Endothelial cell of umbilical vein (primary cell): ENCODE measurements around the gene ZNF783. TPM values are rescaled to one million over a fixed set of nuclear protein-coding genes. Genes with fewer than 3 reads are reported as not detected.

Experiments used
- BruUV-seq: library from RNA; stranded (reverse); fragments of 400-500 nt; replicated peaks from 2 replicates; lab custom pipeline; 2021; lab: Mats Ljungman, UMichigan
- CTCF ChIA-PET: fragments of 300-600, 350-600 bp; sonication (Branson Sonifier 250); formaldehyde crosslinking; loops from one replicate; lab custom pipeline; 2021; ENCODE audit warnings: antibody characterized with exemption, inconsistent platforms; lab: Charles Lee
- POLR2A ChIA-PET: fragments of 300-600, 350-600 bp; sonication (Branson Sonifier 250); formaldehyde crosslinking; loops from one replicate; lab custom pipeline; 2021; ENCODE audit warnings: antibody characterized with exemption, inconsistent platforms; lab: Charles Lee
- DNase-seq: peaks from one replicate; pipeline ENCODE4 v3.0.0-alpha.2; 2011; ENCODE audit warnings: low read depth, low spot score
- FAIRE-seq: peaks from 2 replicates; lab custom pipeline; 2011; peaks lifted over from hg19 to GRCh38; lab: Jason Lieb, UNC
- H2AFZ ChIP-seq: 2 replicates; pipeline ENCODE4 v1.6.0; 2012; ENCODE audit warnings: low read depth, low read length, control low read depth, inconsistent platforms
- H3K27ac ChIP-seq: 2 replicates; pipeline ENCODE4 v1.5.1; 2011; ENCODE audit warnings: low read depth, mild to moderate bottlenecking, control low read depth, low read length, moderate library complexity; ENCODE audit not compliant: insufficient read depth
- H3K27me3 ChIP-seq, 2 experiments: 2 replicates each; pipeline versions ENCODE4 v1.6.0 to v1.6.1; 2011; ENCODE audit warnings: low read length in 2 of 2, mixed read lengths in 1 of 2; ENCODE audit not compliant: control insufficient read depth in 2 of 2, insufficient read depth in 2 of 2
- H3K36me3 ChIP-seq, 2 experiments: 2 replicates in 1 of 2; 3 replicates in 1 of 2; pipeline ENCODE4 v1.5.1; 2011; ENCODE audit warnings: low read length in 2 of 2, mild to moderate bottlenecking in 1 of 2, moderate library complexity in 1 of 2; ENCODE audit not compliant: control insufficient read depth in 2 of 2, insufficient read depth in 2 of 2; ENCODE audit errors: extremely low read depth in 1 of 2
- H3K4me1 ChIP-seq: 3 replicates; pipeline ENCODE4 v1.5.1; 2011; ENCODE audit warnings: mild to moderate bottlenecking, low read length; ENCODE audit not compliant: control insufficient read depth, insufficient read depth; ENCODE audit errors: extremely low read depth
- H3K4me2 ChIP-seq: 2 replicates; pipeline ENCODE4 v1.6.1; 2011; ENCODE audit warnings: low read length, control low read depth, mixed read lengths; ENCODE audit not compliant: insufficient read depth
- H3K4me3 ChIP-seq, 3 experiments: fragments of 200-600 bp in 1 of 3; sonication (generic), shearing (Covaris generic) in 1 of 3; replicated peaks in 1 of 3; 2 replicates each; pipeline ENCODE4 v1.5.1; 2011 to 2016; ENCODE audit warnings: control low read depth in 3 of 3, low read length in 3 of 3, mild to moderate bottlenecking in 2 of 3, inconsistent platforms in 1 of 3, low read depth in 1 of 3, moderate library complexity in 1 of 3; ENCODE audit not compliant: insufficient read depth in 1 of 3
- H3K79me2 ChIP-seq: 2 replicates; pipeline ENCODE4 v1.6.0; 2012; ENCODE audit warnings: low read length, inconsistent platforms; ENCODE audit not compliant: control insufficient read depth, insufficient read depth
- H3K9ac ChIP-seq: replicated peaks from 2 replicates; pipeline ENCODE3; 2011; ENCODE audit warnings: low read length, control low read depth; ENCODE audit not compliant: insufficient read depth; ENCODE audit errors: extremely low read depth
- H3K9me1 ChIP-seq: replicated peaks from 3 replicates; pipeline ENCODE4 v1.6.0; 2011; ENCODE audit warnings: mild to moderate bottlenecking, low read length; ENCODE audit not compliant: control insufficient read depth, insufficient read depth; ENCODE audit errors: extremely low read depth
- H3K9me3 ChIP-seq: replicated peaks from 2 replicates; pipeline ENCODE4 v1.5.1; 2012; ENCODE audit warnings: low read length, inconsistent platforms; ENCODE audit not compliant: control insufficient read depth, insufficient read depth
- H4K20me1 ChIP-seq: replicated peaks from 2 replicates; pipeline ENCODE3; 2011; ENCODE audit warnings: mild to moderate bottlenecking, low read length; ENCODE audit not compliant: control insufficient read depth, insufficient read depth; ENCODE audit errors: extremely low read depth
- CTCF ChIP-seq, 2 donors: IDR thresholded peaks; 1 replicate in 1 of 2; 2 replicates in 1 of 2; pipeline ENCODE4 v1.5.1; 2011; ENCODE audit warnings: low read length in 2 of 2, mild to moderate bottlenecking in 2 of 2, moderate library complexity in 2 of 2, control low read depth in 1 of 2, inconsistent platforms in 1 of 2, low read depth in 1 of 2; ENCODE audit not compliant: insufficient read depth in 1 of 2; ENCODE audit errors: extremely low read depth in 1 of 2
- EZH2 ChIP-seq: IDR thresholded peaks from 2 replicates; pipeline ENCODE4 v1.6.1; 2012; ENCODE audit warnings: borderline replicate concordance, low read depth, mild to moderate bottlenecking, moderate library complexity, low read length, inconsistent platforms; ENCODE audit not compliant: severe bottlenecking
- FOS ChIP-seq: IDR thresholded peaks from 2 replicates; pipeline ENCODE4 v1.6.1; 2011; ENCODE audit warnings: mild to moderate bottlenecking, low read length, moderate library complexity, borderline replicate concordance; ENCODE audit not compliant: insufficient read depth
- GATA2 ChIP-seq: IDR thresholded peaks from 2 replicates; pipeline ENCODE4 v1.7.0; 2011; ENCODE audit warnings: low read depth, mild to moderate bottlenecking, moderate library complexity, mixed read lengths, low read length; ENCODE audit not compliant: insufficient read length, insufficient read depth
- JUN ChIP-seq: IDR thresholded peaks from 2 replicates; pipeline ENCODE4 v1.6.1; 2011; ENCODE audit warnings: borderline replicate concordance, low read depth; ENCODE audit not compliant: insufficient read length, insufficient read depth
- MYC ChIP-seq: IDR thresholded peaks from one replicate; pipeline ENCODE4 v1.6.1; 2011; ENCODE audit warnings: mild to moderate bottlenecking, low read depth, low read length
- POLR2A ChIP-seq: IDR thresholded peaks from 2 replicates; pipeline ENCODE4 v1.6.1; 2012; ENCODE audit warnings: low read depth, mild to moderate bottlenecking, control low read depth, low read length
- POLR2AphosphoS5 ChIP-seq: IDR thresholded peaks from 2 replicates; pipeline ENCODE4 v1.6.1; 2012; ENCODE audit warnings: low read depth, mild to moderate bottlenecking, control low read depth, low read length, moderate library complexity; ENCODE audit not compliant: insufficient read depth
- dilution Hi-C: fragments of 300-500 bp; cut with MboI; formaldehyde crosslinking; loops from one replicate; pipeline ENCODE4 v1.15.0; 2019; ENCODE audit warnings: low sequenced_read_pairs; ENCODE audit not compliant: extremely low pct_ligation_motif_present
- intact Hi-C: fragments of 100-400 bp; cut with micrococcal nuclease; formaldehyde crosslinking; loops from one replicate; pipeline ENCODE4 v1.10.0; 2022
- polyA plus RNA-seq, 4 experiments: library from polyadenylated mRNA; depleted of rRNA in 3 of 4; stranded (reverse) in 3 of 4; unstranded in 1 of 4; fragments of >200 nt; gene quantifications; 2 replicates each; pipeline versions ENCODE4 v1.2.1 to v1.2.3, GENCODE V29; 2011 to 2012; ENCODE audit warnings: missing spikeins in 1 of 4
- total RNA-seq: library from RNA; stranded (reverse); gene quantifications from 2 replicates; pipeline ENCODE4 v1.2.3, GENCODE V29; 2021
- TF ChIP-seq, protein P1 (sequence below): IDR thresholded peaks from 2 replicates; pipeline ENCODE4 v1.6.1; 2011; ENCODE audit not compliant: insufficient read depth, insufficient read length

The ZNF783 gene
- total and polyA plus RNA-seq, 2 donors (not counting 3 experiments of a cell fraction or from before 2014, with no cell fraction given) = 7.3 to 9.8 TPM

DNA sequence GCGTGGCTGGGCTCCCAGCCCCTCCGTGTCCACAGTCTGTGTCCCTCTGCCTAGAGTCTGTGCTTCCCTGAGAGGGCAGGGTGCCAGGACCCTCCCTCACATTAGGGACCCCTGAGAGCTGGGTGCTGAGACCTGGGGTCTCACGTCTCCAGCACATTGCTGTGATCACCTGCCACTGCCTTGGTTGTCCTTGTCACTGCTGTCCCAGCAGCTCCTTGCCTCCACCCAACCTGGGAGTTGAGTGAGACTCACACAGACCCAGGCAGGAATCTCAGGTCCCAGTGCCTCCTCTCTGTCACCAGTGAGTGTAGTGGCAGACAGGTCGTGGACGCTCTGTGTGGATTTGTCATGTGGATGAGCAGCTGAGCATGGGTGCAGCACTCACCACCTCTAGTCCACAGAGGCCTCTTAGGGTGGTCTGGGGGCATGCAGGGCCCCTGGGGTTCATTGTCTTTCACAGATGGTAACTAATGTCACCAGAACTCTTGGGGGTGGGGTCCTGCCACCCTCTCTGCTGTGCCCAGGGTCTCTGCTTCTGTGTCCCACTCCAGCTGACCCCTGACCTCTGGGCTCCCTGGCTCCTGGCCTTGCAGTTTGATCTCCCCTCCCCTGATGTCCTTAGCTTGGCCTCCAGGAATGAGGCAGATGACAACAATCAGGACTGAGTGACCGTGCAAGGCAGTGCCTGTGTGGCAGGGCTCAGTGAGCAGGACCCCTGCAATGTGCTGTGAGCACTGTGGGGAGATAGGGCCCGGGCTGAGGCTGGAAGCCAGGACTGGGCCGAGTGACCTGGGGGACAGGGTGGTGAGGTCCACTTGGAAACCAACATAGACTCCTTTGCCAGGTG, 18.9 kb downstream of the ZNF783 start:
- dilution Hi-C loops = no loop called here
- H2AFZ ChIP-seq = no peak overlapping the region

More for the DNA sequence above, 18.9 kb downstream of the ZNF783 start:
- TF ChIP-seq GATA2 = no peak
- TF ChIP-seq JUN = no peak
- no peak for TF ChIP-seq MYC
- TF ChIP-seq EZH2 = no peak
- TF ChIP-seq, protein P1, sequence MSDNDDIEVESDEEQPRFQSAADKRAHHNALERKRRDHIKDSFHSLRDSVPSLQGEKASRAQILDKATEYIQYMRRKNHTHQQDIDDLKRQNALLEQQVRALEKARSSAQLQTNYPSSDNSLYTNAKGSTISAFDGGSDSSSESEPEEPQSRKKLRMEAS = no peak
- TF ChIP-seq FOS = no peak
- TF ChIP-seq POLR2AphosphoS5 = no peak
- no peak for TF ChIP-seq POLR2A
- TF ChIP-seq CTCF (IDR thresholded peaks at IDR 0.05; ENCODE audit: extremely low read depth in 1 of 2, insufficient read depth in 1 of 2, low read depth in 1 of 2, low read length in 2 of 2) = no peak
- H3K79me2 ChIP-seq = no peaks in the 10 kb centered on the region
- intact Hi-C loops = loop anchor here (10.0 kb wide), 1 partner anchor 344 kb away; no protein-coding TSS in a partner anchor
- DNase-seq (no peak), FAIRE-seq (no peak)
- H3K36me3 ChIP-seq = peaks cover 2 to 8% of the 10 kb centered on the region in 2 experiments
- no peaks in the 10 kb centered on the region for H4K20me1 ChIP-seq
- no peaks in the 10 kb centered on the region for H3K9me3 ChIP-seq
- no peak overlapping the region for H3K4me3 ChIP-seq
- no peaks in the 10 kb centered on the region for H3K9me1 ChIP-seq
- no peak overlapping the region for H3K4me2 ChIP-seq
- H3K9ac ChIP-seq = no peak overlapping the region
- H3K27ac ChIP-seq = no peak overlapping the region
- peaks cover 9% of the 10 kb centered on the region for H3K4me1 ChIP-seq
- CTCF ChIA-PET = no interaction called here
- no peaks in the 10 kb centered on the region for H3K27me3 ChIP-seq
- no TSS peak for BruUV-seq
- POLR2A ChIA-PET = no interaction called here
